HPDE6-E6E7 (cell line): ENCODE data around the gene TUBB3.
"Not testable (repeated sequence)": the region's sequence is repeated elsewhere in the genome, so short reads cannot be mapped to it uniquely, and the experiment has no call there.

Source experiments
- DNase-seq: peaks from one replicate; pipeline ENCODE4 v3.0.0; 2011; ENCODE audit warnings: missing footprints; ENCODE audit errors: extremely low spot score

TUBB3 gene

DNA sequence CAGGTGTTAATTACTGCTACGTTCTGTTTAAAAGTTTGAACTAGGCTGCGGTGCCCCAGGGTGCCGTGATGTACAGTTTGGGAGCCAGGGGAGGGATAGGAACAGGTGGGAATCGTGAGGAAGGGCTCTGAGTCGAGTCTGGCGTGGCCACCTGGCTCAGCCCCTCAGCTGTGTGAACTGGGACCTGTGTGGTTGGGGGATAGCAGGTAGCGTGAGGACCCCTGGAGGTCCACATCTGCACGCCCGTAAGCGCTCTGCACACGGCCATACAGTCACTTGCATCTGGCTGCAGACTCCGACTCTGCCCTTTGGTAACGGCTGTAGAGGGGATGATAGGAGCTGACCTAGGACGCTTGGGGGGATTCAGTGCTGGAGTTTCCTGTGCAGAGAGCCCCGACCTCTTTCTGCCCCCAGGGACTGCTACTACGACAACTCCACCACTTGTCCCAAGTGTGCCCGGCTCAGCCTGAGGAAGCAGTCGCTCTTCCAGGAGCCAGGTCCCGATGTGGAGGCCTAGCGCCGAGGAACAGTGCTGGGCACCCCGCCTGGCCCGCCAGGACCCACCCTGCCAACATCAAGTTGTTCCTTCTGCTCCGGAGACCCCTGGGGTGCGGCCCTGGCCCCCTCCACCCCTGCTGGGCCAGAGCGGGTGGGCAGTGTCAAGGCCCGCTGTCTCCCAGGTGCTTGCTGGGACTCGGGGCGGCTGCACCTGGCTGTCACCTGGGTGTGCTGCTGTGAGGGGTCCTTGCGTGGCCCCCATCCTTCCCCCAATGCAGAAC is 42.5 kb downstream of the TUBB3 start:
- no peak for DNase-seq

DNA sequence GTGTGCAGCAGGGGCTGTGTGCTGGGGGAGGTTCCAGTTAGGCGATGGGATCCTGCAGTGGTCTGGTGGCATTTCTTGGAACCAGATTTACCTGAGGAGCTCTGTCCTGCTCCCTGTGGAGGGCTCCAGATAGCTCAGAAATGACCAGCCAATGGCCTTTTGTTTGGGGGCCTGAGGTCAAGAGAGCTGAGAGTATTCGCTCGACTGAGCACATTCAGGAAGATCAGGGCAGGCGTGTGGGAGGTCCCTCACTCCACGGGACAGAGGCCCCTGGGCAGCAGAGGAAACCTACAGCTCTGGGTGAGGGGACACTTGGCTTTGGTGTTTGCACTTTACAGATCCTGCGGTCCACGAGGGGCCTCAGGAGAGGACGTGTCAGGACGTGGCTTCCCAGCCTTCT is 43.6 kb downstream of the TUBB3 start:
- DNase-seq, result no peak

DNA sequence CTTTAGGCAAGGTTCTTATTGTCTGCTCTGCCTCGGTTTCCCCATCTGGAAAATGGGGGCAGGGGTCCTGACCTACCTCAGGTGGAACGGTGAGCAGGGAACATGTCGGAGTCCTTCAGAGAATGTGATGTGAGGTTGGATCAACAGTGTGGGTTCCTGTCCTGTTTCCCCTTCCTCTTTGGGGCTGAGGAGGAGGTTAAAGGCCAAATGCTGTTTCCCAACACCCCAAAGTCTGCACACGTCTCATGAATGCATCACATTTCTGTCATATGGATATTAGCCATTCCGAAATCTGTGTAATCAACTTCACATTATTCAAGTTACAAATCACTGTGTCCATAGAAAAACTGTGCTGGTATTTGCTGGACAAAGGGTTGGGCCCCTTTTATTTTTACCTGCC is 44.3 kb downstream of the TUBB3 start:
- not testable (repeated sequence) for DNase-seq

DNA sequence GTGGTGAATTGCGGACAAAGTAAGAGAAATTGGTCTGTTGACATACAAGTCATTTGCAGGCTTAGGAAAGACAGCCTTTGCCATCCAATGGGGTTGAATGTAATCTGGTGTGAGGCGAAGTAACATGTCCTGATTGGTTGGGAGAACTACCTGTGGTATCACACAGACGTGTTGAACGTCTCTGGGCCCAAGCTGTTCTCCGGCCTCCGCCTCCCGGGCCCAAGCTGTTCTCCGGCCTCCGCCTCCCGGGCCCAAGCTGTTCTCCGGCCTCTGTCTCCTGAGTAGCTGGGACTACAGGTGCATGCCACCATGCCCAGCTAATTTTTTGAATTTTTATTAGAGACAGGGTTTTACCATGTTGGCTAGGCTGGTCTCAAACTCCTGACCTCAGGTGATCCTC is 44.9 kb downstream of the TUBB3 start:
- DNase-seq, result not testable (repeated sequence)

DNA sequence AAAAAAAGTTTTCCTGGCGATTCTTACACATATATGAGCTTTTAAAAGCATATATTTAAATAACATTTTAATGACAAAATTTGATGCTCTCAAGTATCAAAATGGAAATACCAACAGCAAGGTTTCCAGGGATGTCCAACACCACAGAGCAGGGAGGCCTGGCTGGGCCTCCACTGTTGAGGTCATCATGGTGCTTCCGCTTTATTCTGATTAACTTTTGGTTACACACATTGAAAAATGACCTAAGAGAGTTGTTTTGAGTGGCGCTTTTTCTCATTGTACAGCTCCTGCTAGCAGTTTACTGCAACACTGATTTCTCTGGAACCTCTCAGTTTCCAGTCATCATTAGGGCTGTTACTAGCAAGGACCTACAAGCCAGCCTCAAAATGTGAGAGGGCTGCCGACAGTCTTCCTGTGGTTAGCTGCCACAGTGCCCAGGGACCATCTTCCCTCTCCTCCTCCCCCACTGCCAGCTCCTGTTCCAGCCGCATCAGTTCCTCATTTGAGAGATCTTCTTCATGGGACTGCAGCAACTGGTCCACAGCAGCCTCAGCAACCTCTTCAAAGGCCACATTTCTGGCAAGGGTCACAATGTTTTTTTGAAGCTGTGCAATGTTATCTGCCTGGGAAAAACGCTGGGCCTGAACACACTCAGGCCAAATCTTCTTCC is 46.7 kb downstream of the TUBB3 start:
- DNase-seq, result no peak

DNA sequence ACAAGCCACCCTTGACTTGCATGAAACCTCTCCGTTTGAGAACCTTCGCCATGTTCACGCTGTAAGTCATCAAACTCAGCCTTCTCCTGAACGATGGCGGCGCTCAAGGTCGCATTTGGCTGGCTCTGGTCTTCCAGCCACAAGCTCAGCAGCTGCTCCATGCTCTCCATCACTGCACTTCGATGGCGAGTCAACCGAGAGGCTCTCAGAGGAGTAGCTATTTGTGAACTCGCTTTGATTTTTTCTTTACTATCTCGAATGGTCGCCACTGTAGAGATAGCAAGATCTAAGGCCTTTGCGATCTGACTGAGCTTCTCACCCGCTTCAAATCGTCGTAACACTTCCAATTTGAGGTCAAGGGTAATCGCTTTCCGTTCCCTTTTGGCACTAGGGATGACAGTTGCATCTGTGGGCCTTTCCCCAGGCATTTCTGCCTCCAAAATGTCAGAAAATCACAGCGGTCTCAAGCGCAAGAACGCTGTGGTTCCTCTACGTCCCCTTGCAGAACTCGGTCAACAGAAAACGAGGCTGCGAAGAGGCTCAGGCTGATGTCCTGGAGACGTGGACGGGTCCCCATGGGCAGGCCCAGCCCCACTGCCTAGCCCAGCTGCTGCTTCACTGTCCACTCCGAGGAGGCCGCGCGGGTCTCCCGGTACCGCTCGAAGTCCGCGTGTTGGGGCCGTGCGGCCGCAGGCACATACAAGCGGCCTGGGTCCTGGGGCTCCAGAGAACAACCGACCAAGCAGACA is 48.5 kb downstream of the TUBB3 start:
- no peak for DNase-seq

DNA sequence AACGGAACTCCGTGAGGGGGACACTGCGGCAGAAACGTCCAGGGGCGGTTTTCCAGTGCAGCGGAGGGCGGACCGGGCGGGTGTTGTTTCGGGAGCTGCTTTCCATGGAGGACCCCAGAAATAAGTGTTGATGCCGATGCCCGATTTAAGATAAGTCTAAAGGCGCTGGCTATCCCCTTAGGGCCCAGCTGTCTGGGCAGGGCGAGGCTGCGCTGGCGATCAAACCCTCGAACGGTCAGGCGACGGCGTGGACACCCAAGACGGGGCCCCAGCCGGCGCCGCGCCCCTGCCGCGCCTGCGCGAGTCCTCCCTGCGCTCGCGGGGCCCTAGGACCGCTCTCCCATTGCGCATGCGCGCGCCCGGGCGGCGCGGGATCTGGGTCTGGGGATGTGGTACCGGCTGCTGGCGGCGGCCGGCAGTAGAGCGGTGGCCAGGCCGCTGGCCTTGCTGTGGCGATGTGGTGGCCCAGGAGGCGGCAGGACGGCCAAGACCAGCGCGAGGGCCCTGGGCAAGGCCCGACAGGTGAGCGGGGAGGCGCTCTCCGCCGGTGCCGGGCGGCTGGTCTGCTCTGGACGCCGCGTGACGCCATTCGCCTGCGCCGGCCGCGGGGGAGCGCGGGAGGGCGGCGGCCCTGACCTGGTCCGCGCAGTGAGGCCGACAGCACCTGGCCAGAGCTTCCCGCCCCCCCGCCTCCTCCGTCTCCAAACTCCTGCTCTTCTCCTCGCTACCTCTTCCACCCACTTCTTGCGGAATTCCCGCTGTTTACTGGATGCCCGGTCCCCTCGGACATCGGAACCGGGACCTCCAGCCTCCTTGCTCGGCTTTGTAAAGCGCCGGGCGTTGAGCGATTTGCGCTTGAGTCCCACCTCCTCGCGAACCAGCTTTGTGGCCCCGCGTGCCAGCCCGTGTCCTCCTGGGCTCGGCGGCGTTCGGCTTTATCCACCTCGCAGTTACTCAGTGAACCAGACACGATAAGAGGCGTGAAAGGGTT is 49.4 kb downstream of the TUBB3 start:
- DNase-seq, result peak; percentile 100

DNA sequence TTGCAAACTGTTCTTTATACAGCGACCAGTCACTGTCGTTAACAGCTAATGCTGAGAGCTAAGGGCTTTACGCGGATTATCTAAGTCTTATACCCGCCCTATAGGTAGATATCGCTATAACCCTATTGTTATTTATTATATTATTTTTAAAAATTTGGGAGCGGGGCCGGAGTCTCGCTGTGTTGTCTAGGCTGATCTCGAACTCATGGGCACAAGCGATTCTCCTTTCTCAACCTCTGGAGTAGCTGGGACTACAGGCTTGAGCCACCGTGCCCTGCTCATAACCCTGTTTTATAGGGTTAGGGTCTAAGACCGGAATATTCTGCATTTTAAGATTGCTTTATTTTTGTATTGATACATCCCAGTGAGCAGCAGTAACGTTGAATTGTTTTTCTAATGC is 50.1 kb downstream of the TUBB3 start:
- no peak for DNase-seq

DNA sequence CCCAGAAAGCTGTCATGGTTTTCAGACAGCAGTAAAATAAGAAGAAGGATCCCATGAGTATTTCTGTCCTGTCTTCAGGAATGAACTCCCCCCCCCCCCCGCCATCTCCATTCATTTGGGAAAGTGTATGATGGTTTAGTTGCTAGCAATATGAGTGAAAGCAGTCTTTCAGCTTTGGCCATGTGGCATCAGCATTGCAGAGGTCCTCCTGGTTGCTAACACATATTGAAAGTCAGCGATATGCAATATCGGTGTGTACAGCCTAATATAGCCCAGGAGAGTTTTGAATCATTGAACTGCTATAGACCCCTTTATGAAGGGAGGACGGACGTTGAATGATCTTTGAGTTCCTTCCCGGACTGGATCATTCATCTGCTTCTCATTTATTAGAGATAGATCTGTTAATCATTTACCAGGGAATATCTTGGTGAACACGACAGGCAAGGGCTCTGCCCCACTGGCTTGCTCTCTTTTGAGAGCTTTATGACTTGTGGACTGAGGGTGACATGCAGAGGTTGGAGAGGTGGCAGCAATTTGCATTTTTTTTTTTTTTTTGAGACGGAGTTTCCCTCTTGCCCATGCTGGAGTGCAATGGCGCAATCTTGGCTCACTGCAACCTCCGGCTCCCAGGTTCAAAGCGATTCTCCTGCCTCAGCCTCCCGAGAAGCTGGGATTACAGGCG is 50.7 kb downstream of the TUBB3 start:
- DNase-seq, result no peak

DNA sequence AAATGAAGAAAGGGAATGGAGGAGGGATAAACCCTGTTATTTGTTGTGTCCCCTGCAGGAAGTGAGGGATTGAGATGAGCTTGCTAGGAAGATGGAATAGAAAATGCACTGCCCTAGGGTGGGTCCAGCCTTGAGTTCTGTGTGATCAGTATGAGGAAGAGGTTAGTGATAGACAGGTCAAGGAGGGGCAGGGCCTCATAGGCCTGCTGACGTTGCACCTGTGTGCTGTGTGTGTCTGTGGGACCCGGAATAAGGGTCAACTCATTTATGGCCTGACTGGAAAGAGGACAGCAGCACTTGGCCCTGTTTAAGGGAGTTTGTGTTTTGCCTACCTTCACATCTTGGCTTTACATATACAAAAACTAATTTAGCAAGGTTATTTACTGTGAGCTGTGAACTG is 51.7 kb downstream of the TUBB3 start:
- no peak for DNase-seq

DNA sequence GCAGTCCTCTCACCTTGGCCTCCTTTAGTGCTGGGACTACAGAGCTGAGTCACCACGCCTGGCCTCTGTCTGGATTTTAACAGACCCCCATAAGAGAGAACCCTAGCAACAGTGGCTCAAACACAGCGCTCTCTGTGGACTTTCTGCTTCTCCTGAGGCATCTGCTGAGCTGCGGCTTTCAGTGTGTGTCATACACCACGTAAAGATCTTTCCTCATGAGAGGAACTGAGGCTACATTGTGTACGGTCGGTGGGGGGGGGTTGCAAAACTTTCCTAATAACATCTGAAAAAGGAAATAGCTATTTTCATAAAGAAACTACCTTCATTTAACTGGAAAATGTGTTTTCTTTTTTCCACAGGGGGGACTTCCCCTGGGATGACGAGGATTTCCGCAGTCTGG is 58.3 kb downstream of the TUBB3 start:
- no peak for DNase-seq

DNA sequence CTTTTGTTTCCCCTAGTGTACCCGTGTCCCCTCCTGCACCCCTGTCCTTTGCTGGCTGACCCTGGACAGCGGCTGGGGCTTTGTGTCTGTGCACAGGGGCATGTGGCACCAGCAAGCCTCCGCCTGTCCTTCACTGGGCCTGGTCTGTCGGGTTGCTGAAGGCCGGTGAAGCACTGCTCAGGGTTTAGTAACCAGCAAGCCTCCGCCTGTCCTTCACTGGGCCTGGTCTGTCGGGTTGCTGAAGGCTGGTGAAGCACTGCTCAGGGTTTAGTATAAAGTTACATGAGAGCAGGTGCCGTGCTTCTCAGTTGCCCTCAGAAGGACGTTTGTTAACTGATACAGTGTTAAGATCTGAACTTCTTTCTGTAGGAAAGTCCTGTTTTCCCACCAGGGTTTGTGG is 59.2 kb downstream of the TUBB3 start:
- no peak for DNase-seq

DNA sequence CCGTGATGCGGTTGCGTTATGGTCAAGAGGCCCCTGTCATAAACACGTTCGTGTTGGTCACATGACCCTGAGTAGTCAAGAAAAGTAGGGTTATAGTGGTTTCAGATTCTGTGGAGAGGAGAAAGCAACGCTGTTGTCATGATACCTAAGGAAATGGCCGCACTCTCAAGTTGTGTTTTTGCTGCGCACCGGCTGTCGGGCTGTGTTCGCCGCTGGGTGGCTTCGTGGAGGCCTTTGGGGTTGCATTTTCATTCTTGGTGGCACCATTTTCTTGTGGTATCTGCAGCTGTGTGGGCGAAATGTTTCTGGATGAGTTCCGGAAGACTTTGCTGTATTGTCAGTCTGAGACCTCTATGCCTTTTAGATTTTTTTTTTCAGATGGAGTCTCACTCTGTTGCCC is 60.4 kb downstream of the TUBB3 start:
- DNase-seq, result no peak

DNA sequence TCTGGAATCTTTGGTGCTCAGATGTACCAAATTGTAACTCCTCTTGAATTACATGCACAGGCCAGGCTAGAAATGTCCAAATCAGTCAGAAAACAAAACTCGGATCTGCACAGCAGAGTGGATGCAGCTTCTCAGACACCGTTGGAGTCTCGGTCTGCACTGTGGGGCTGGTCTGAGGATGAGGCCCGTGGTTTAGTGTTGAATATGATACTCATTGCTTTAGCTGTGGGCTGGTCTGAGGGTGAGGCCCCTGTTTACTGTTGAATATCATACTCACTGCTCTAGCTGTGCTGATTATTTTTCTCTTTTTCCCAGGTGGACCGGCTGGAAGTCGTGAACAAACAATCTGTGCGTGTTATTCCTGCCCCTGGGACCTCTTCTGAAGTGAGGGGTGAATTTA is 61.1 kb downstream of the TUBB3 start:
- no peak for DNase-seq

DNA sequence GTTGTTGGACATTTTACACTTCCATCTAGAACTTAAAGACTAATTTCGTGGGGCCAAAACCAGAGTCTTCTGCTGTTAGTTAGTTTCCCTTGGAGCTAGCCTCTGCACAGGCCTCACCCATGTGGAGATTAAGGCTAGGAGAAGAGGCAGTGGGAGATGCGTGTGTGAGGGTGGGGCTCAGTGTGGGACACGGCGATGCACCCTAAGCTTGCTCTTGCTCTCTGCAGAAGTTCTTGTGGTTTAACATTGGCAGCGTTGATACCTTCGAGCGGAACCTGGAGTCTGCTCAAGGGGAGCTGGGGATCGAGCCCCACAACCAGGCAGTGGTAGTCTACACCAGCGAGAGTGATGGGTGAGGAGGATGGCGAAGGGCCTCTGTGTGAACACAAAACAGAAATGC is 62.1 kb downstream of the TUBB3 start:
- no peak for DNase-seq
